ENCODE results near the gene CHN1.

Gene CHN1

DNA sequence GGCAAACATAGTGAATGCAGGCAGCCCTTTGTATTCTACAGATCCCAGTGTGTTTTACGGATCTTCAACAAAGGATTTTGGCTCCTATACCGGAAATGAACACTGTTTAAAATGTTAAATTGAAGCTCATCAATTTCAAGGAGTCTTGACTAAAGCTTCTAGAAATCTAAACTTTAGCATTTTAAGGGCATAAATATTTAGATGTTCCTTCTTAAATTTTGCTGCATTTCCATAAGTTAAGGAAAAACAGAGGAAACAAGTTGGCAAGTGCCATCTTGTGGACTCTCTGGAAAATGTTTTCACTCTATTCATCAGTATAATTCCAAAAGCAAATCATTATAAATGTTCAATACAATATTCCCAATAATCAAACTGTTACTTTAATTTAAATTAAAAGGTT, 19.6 kb downstream of the CHN1 start:
- Histone ChIP-seq H3K36me3 (replicated peaks) (no peaks in the 10 kb centered on the region), H3K4me3 (ENCODE audit: low read depth, low read length) (no peak overlapping the region), H3K27me3 (replicated peaks) (no peaks in the 10 kb centered on the region), H3K27ac (no peak overlapping the region)
- DNase-seq: no peak
- peak; percentile 47 for TF ChIP-seq CTCF (IDR thresholded peaks at IDR 0.05; ENCODE audit: low read depth, low read length, missing control alignments)
- in situ Hi-C loops (cut with HindIII; ENCODE audit: low pct_ligation_motif_present, low sequenced_read_pairs): loop anchor here (10.0 kb wide), 1 partner anchor 211 kb away; no protein-coding TSS in a partner anchor

DNA sequence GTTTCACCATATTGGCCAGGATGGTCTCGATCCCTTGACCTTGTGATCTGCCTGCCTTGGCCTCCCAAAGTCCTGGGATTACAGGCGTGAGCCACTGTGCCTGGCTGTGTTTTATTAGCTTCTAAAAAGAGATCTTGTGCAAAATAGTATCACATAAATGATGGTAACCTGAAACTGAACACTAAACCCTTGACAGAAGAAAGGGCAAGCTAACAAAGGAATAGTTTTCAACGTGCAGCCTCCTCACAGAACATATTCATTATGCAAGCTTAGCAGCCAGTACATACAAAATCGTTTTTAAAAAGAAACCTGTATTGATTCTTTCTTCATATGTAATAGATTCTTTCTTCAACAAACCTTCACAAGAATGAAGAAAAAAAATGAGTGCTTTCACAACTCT, 20.6 kb downstream of the CHN1 start:
- Histone ChIP-seq H3K27me3 (replicated peaks) (no peaks in the 10 kb centered on the region), H3K36me3 (replicated peaks) (no peaks in the 10 kb centered on the region), H3K27ac (no peak overlapping the region), H3K4me3 (ENCODE audit: low read depth, low read length) (no peak overlapping the region)
- TF ChIP-seq CTCF (IDR thresholded peaks at IDR 0.05; ENCODE audit: low read depth, low read length, missing control alignments): no peak
- no peak for DNase-seq
- in situ Hi-C loops (cut with HindIII; ENCODE audit: low pct_ligation_motif_present, low sequenced_read_pairs): loop anchor here (10.0 kb wide), 1 partner anchor 210 kb away; no protein-coding TSS in a partner anchor

DNA sequence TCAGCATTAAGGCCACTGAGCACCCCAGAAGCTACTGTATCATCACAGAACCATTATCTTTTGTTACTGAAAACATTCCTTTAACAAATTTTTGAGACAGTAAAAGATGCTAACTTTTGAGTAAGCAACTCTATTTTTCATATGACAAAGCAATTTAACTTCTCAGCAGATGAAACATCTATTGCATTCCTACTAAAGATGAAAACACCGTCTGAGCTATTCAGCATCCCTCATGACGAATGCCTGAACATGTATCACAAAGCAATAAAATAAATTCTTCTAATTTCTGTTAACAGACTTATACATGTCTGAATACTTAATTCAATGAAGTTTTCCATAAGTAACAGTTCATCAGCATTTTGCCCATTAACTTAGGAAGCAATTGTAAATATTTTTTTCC, 23.9 kb downstream of the CHN1 start:
- in situ Hi-C loops (cut with HindIII; ENCODE audit: low pct_ligation_motif_present, low sequenced_read_pairs): loop anchor here (10.0 kb wide), 1 partner anchor 207 kb away; no protein-coding TSS in a partner anchor
- H3K36me3 ChIP-seq (replicated peaks): no peaks in the 10 kb centered on the region
- no peak for TF ChIP-seq CTCF (IDR thresholded peaks at IDR 0.05; ENCODE audit: low read depth, low read length, missing control alignments)
- no peak overlapping the region for H3K4me3 ChIP-seq (ENCODE audit: low read depth, low read length)
- no peak for DNase-seq
- no peak overlapping the region for H3K27ac ChIP-seq
- no peaks in the 10 kb centered on the region for H3K27me3 ChIP-seq (replicated peaks)

DNA sequence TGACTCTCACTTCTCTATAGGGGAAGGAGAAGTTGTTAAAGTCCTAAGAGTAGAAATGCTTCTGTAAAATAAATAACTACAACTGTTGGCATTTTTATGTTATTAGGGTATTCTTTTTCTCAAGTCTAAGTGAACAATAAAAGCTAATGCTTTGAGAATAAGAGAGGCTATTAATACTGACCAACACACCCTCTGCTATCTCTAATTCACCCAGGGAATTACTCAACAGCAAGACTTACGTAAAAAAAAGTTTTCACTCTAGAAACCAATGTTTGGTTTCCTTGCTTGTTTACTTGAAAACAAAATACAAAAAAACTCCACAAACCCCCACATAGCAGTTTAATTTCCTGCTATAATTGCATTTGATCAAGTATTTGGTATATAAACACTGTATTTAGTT, 25.2 kb downstream of the CHN1 start:
- no peak for DNase-seq
- Histone ChIP-seq H3K27ac (no peak overlapping the region), H3K4me3 (ENCODE audit: low read depth, low read length) (no peak overlapping the region), H3K36me3 (replicated peaks) (no peaks in the 10 kb centered on the region), H3K27me3 (replicated peaks) (no peaks in the 10 kb centered on the region)
- TF ChIP-seq CTCF (IDR thresholded peaks at IDR 0.05; ENCODE audit: low read depth, low read length, missing control alignments): no peak
- in situ Hi-C loops (cut with HindIII; ENCODE audit: low pct_ligation_motif_present, low sequenced_read_pairs): loop anchor here (10.0 kb wide), 1 partner anchor 205 kb away; no protein-coding TSS in a partner anchor

GRCh38 chr2:174977364-174977763, 27.8 kb downstream of the CHN1 start:
- no peak for DNase-seq
- no peak for TF ChIP-seq CTCF (IDR thresholded peaks at IDR 0.05; ENCODE audit: low read depth, low read length, missing control alignments)
- H3K4me3 ChIP-seq (ENCODE audit: low read depth, low read length): no peak overlapping the region
- no peaks in the 10 kb centered on the region for H3K27me3 ChIP-seq (replicated peaks)
- no peak overlapping the region for H3K27ac ChIP-seq
- H3K36me3 ChIP-seq (replicated peaks): no peaks in the 10 kb centered on the region
- in situ Hi-C loops (cut with HindIII; ENCODE audit: low pct_ligation_motif_present, low sequenced_read_pairs): no loop called here

DNA sequence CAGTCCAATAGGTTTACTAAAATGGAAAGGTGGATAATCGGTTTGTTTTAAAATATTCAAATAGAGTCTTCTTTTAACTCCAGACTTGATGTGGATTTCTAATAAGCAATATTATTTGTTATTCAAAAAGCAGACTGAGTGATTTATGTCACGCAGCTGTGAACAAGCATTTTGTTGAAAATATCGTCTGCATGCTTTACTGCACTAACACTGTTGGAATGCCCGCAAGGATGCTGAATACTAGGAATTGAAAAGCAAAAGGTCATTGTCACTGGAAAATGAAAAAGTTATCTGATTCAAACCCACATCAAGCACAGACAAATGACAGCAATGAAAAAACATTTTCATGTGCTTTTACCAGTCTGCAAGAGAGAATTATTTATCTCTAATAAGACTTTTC, 31.1 kb downstream of the CHN1 start:
- Histone ChIP-seq H3K4me3 (ENCODE audit: low read depth, low read length) (no peak overlapping the region), H3K27ac (no peak overlapping the region), H3K36me3 (replicated peaks) (no peaks in the 10 kb centered on the region), H3K27me3 (replicated peaks) (no peaks in the 10 kb centered on the region)
- in situ Hi-C loops (cut with HindIII; ENCODE audit: low pct_ligation_motif_present, low sequenced_read_pairs): no loop called here
- no peak for TF ChIP-seq CTCF (IDR thresholded peaks at IDR 0.05; ENCODE audit: low read depth, low read length, missing control alignments)
- no peak for DNase-seq

Data from brain microvascular endothelial cell (primary cell).